Caco-2 (cell line): ENCODE data around the gene P3R3URF. TPM values are rescaled to one million over a fixed set of nuclear protein-coding genes. Genes with fewer than 3 reads are reported as not detected.

Source experiments
- BruUV-seq: library from RNA; stranded (reverse); fragments of 400-500 nt; replicated peaks from 2 replicates; lab custom pipeline; 2021; lab: Mats Ljungman, UMichigan
- CTCF ChIA-PET: fragments of 300-600 bp; sonication (Branson Sonifier 250); formaldehyde crosslinking; loops from one replicate; lab custom pipeline; 2022; ENCODE audit warnings: antibody characterized with exemption; lab: Charles Lee
- POLR2A ChIA-PET: fragments of 300-600 bp; sonication (Branson Sonifier 250); formaldehyde crosslinking; loops from one replicate; lab custom pipeline; 2022; ENCODE audit warnings: antibody characterized with exemption; lab: Charles Lee
- DNase-seq, 2 experiments: peaks; one replicate each; pipeline versions ENCODE4 v3.0.0 to v3.0.0-alpha.2; 2020 to 2022
- H3K27me3 ChIP-seq: replicated peaks from 2 replicates; pipeline ENCODE4 v1.6.0; 2011; ENCODE audit warnings: low read length; ENCODE audit not compliant: control insufficient read depth, insufficient read depth
- H3K36me3 ChIP-seq: 2 replicates; pipeline ENCODE4 v1.5.1; 2011; ENCODE audit warnings: low read length; ENCODE audit not compliant: control insufficient read depth, insufficient read depth
- H3K4me1 ChIP-seq: fragments of 250-450 bp; sonication (Bioruptor Pico); 2 replicates; pipeline ENCODE4 v1.5.1; 2020; ENCODE audit warnings: mild to moderate bottlenecking
- H3K4me3 ChIP-seq: 2 replicates; pipeline ENCODE4 v1.5.1; 2011; ENCODE audit warnings: low read depth, mild to moderate bottlenecking, control low read depth, low read length
- H3K9me3 ChIP-seq: fragments of 250-450 bp; sonication (Bioruptor Pico); 2 replicates; pipeline ENCODE4 v1.5.1; 2020; ENCODE audit warnings: mild to moderate bottlenecking, moderate library complexity
- H3K27ac Mint-ChIP-seq: one replicate; pipeline ENCODE4 v1.8.0; 2022; ENCODE audit warnings: mixed read lengths; ENCODE audit not compliant: unreplicated experiment
- H3K27me3 Mint-ChIP-seq: one replicate; pipeline ENCODE4 v1.8.0; 2022; ENCODE audit warnings: mixed read lengths; ENCODE audit not compliant: insufficient read depth, unreplicated experiment
- H3K36me3 Mint-ChIP-seq: one replicate; pipeline ENCODE4 v1.8.0; 2022; ENCODE audit warnings: mild to moderate bottlenecking, mixed read lengths; ENCODE audit not compliant: insufficient read depth, unreplicated experiment
- H3K4me1 Mint-ChIP-seq: one replicate; pipeline ENCODE4 v1.8.0; 2022; ENCODE audit warnings: low read depth, mixed read lengths; ENCODE audit not compliant: unreplicated experiment
- H3K4me3 Mint-ChIP-seq: one replicate; pipeline ENCODE4 v1.8.0; 2022; ENCODE audit warnings: mild to moderate bottlenecking, moderate library complexity, mixed read lengths; ENCODE audit not compliant: unreplicated experiment
- H3K9me3 Mint-ChIP-seq: one replicate; pipeline ENCODE4 v1.8.0; 2022; ENCODE audit warnings: mixed read lengths; ENCODE audit not compliant: unreplicated experiment
- intact Hi-C: fragments of 100-400 bp; cut with micrococcal nuclease; formaldehyde crosslinking; loops from one replicate; pipeline ENCODE4 v1.10.0; 2022; ENCODE audit not compliant: unreplicated experiment
- total RNA-seq: library from RNA; stranded (reverse); gene quantifications from 2 replicates; pipeline ENCODE4 v1.2.3, GENCODE V29; 2022
- TF ChIP-seq, protein P1 (sequence below), 2 experiments: fragments of 200-600 bp in 1 of 2; IDR thresholded peaks; 1 replicate in 1 of 2; 2 replicates in 1 of 2; pipeline versions ENCODE4 v1.5.1 to v1.8.0; 2011 to 2022; ENCODE audit warnings: antibody characterized with exemption in 1 of 2, control low read depth in 1 of 2, inconsistent platforms in 1 of 2, low read depth in 1 of 2, low read length in 1 of 2, mild to moderate bottlenecking in 1 of 2, moderate library complexity in 1 of 2; ENCODE audit not compliant: insufficient read depth in 1 of 2, severe bottlenecking in 1 of 2, unreplicated experiment in 1 of 2

The P3R3URF gene
- total RNA-seq, 1 experiment from 2014 or later: not detected

GRCh38 chr1:46199233-46199749 is 23.0 kb upstream of the P3R3URF start:
- peak overlapping the region; percentile 95 for H3K4me3 ChIP-seq
- Mint-ChIP-seq H3K4me1 (no peaks in the 10 kb centered on the region), H3K4me3 (peak overlapping the region; percentile 68), H3K27ac (no peak overlapping the region), H3K36me3 (no peaks in the 10 kb centered on the region), H3K9me3 (no peaks in the 10 kb centered on the region), H3K27me3 (no peaks in the 10 kb centered on the region)
- intact Hi-C loops: no loop called here
- no peaks in the 10 kb centered on the region; the same call in 1 of the 2 replicates for H3K36me3 ChIP-seq
- no peak for DNase-seq
- H3K27me3 ChIP-seq: no peaks in the 10 kb centered on the region
- ChIA-PET CTCF (interaction anchor here (1.9 kb wide), 1 partner anchor 24 kb away, joined by 5 read pairs; no protein-coding TSS in a partner anchor), POLR2A (no interaction called here)
- TF ChIP-seq, protein P1, sequence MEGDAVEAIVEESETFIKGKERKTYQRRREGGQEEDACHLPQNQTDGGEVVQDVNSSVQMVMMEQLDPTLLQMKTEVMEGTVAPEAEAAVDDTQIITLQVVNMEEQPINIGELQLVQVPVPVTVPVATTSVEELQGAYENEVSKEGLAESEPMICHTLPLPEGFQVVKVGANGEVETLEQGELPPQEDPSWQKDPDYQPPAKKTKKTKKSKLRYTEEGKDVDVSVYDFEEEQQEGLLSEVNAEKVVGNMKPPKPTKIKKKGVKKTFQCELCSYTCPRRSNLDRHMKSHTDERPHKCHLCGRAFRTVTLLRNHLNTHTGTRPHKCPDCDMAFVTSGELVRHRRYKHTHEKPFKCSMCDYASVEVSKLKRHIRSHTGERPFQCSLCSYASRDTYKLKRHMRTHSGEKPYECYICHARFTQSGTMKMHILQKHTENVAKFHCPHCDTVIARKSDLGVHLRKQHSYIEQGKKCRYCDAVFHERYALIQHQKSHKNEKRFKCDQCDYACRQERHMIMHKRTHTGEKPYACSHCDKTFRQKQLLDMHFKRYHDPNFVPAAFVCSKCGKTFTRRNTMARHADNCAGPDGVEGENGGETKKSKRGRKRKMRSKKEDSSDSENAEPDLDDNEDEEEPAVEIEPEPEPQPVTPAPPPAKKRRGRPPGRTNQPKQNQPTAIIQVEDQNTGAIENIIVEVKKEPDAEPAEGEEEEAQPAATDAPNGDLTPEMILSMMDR (IDR thresholded peaks at IDR 0.05; ENCODE audit: insufficient read depth in 1 of 2, low read depth in 1 of 2, low read length in 1 of 2, severe bottlenecking in 1 of 2, unreplicated experiment in 1 of 2): no peak
- no peaks in the 10 kb centered on the region for H3K9me3 ChIP-seq
- H3K4me1 ChIP-seq: no peaks in the 10 kb centered on the region
- BruUV-seq: no TSS peak

DNA sequence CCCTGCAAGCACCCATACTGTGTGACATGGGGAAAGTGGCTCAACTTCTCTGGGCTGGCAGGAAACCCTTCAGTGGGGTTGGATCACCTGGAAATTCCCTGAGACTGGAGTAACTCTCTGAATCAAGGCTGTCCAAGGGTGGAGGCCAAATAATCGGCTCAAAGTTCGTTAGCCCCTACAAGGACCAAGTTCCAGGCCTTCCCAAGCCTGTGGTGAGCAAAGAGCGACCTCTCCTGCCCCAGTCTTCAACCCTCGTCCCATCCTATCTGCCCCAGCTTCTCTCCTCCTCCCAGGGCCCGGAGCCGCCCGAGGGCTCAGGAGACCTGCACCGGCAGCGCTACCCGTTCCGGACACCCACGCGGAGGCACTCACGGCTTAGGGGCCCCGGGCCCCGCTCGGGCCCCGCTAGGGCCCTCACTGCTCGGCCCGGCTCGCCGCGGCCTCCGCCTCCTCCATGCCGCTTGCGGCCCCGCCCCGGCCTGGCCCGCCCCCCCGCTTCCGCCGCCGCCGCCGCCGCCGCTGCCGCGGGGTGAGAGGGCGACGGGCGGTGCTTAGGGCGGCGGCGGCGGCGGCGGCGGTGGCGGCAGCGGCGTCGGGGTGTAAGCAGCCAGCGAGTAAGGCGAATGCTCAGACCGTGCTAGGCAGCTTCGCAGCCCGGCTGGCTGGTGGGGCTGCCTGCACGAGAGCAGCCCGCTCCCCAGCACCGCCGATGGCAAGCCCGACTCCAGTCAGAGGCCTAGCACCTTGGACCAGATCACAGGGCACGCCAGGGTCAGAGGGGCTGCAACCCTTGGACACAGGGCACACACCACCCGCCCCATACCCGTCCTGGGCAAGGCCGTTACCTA is 21.9 kb upstream of the P3R3URF start, which contains the start of gene POMGNT1:
Gene POMGNT1, minus strand, starts transcription at position 471 of the 848 bp plus-strand sequence. CDS start 613 bp downstream, outside the sequence.
- POLR2A ChIA-PET: no interaction called here
- Histone ChIP-seq H3K4me1 (no peaks in the 10 kb centered on the region), H3K9me3 (no peaks in the 10 kb centered on the region), H3K27me3 (no peaks in the 10 kb centered on the region), H3K4me3 (peak within 1 kb of the TSS; percentile 95), H3K36me3 (no peaks in the 10 kb centered on the region; the same call in 1 of the 2 replicates)
- Mint-ChIP-seq H3K4me3 (peak within 1 kb of the TSS; percentile 68), H3K27me3 (no peaks in the 10 kb centered on the region), H3K27ac (no peak within 1 kb of the TSS), H3K36me3 (no peaks in the 10 kb centered on the region), H3K4me1 (no peaks in the 10 kb centered on the region), H3K9me3 (no peaks in the 10 kb centered on the region)
- TF ChIP-seq, protein P1 (IDR thresholded peaks at IDR 0.05; ENCODE audit: insufficient read depth in 1 of 2, low read depth in 1 of 2, low read length in 1 of 2, severe bottlenecking in 1 of 2, unreplicated experiment in 1 of 2): no peak
- CTCF ChIA-PET: interaction anchor here (1.0 to 1.5 kb wide), 2 partner anchors 15 to 25 kb away, joined by 3 to 4 read pairs; no protein-coding TSS in a partner anchor
- DNase-seq: peak in 1 of 2 experiments; percentile 78
- intact Hi-C loops: no loop called here
- BruUV-seq: no TSS peak

DNA sequence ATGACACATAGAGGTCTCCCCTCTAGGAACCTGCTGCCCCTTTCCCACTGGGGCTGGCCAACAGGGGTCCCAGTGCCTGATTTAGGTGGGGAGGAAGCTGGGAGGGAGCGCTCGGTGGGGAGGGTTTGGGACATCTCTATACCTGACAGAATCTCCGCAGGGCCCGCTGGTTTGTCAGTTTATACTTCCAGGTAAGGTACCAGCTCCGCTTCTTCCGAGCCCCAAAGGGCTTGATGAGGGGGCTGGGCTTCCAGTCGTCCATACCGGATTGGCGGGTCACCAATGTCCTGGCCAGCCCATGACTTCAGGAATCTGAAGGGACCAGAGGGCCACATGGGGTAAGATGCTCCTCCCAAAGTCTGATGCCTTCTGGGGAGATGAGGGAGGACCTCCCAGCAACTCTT is 21.3 kb upstream of the P3R3URF start:
- H3K36me3 ChIP-seq: no peaks in the 10 kb centered on the region; the same call in 1 of the 2 replicates
- H3K27me3 Mint-ChIP-seq: no peaks in the 10 kb centered on the region
- ChIA-PET POLR2A (no interaction called here), CTCF (interaction anchor here (1.0 to 1.5 kb wide), 2 partner anchors 14 to 26 kb away, joined by 3 to 4 read pairs; no protein-coding TSS in a partner anchor)
- intact Hi-C loops: no loop called here
- no peaks in the 10 kb centered on the region for H3K36me3 Mint-ChIP-seq
- no TSS peak for BruUV-seq
- H3K27me3 ChIP-seq: no peaks in the 10 kb centered on the region
- peak overlapping the region; percentile 68 for H3K4me3 ChIP-seq
- TF ChIP-seq, protein P1 (IDR thresholded peaks at IDR 0.05; ENCODE audit: insufficient read depth in 1 of 2, low read depth in 1 of 2, low read length in 1 of 2, severe bottlenecking in 1 of 2, unreplicated experiment in 1 of 2): no peak
- no peaks in the 10 kb centered on the region for H3K4me1 Mint-ChIP-seq
- DNase-seq: no peak
- no peaks in the 10 kb centered on the region for H3K9me3 Mint-ChIP-seq
- H3K4me1 ChIP-seq: no peaks in the 10 kb centered on the region
- no peak overlapping the region for H3K27ac Mint-ChIP-seq
- no peaks in the 10 kb centered on the region for H3K9me3 ChIP-seq
- peak overlapping the region; percentile 68 for H3K4me3 Mint-ChIP-seq
